ENCODE measurements around the gene MTRF1L.

GRCh38 chr6:152969688-152970418 is 32.7 kb downstream of the MTRF1L start:
- TF ChIP-seq TEAD4 (IDR thresholded peaks at IDR 0.05): no peak
- no peak for TF ChIP-seq REST (IDR thresholded peaks at IDR 0.05; ENCODE audit: low read depth)
- TF ChIP-seq CREB1 (IDR thresholded peaks at IDR 0.05; ENCODE audit: low read depth): no peak
- no peak for TF ChIP-seq TAF1 (IDR thresholded peaks at IDR 0.05; ENCODE audit: low read depth)
- no peak for TF ChIP-seq RAD21 (IDR thresholded peaks at IDR 0.05; ENCODE audit: low read depth)
- no peak for TF ChIP-seq EP300 (IDR thresholded peaks at IDR 0.05; ENCODE audit: borderline replicate concordance)
- no peak for TF ChIP-seq ZBTB7A (IDR thresholded peaks at IDR 0.05; ENCODE audit: low read depth)
- TF ChIP-seq FOXM1 (IDR thresholded peaks at IDR 0.05; ENCODE audit: borderline replicate concordance, low read depth): no peak
- no peak for TF ChIP-seq EGR1 (IDR thresholded peaks at IDR 0.05)
- TF ChIP-seq YY1 (IDR thresholded peaks at IDR 0.05; ENCODE audit: low read depth): no peak

All from Ishikawa (cell line).